H4 (cell line): ENCODE results near the gene CTNNA2. TPM values are rescaled to one million over a fixed set of nuclear protein-coding genes. Genes with fewer than 3 reads are reported as not detected.
A peak's percentile ranks its signal among the peaks of the same experiment; 100 is the strongest.

ENCODE experiments used
- DNase-seq: peaks from one replicate; pipeline ENCODE4 v3.0.0-alpha.2; 2015; ENCODE audit warnings: low spot score
- total RNA-seq: library from RNA; depleted of rRNA; stranded (reverse); fragments of >200 nt; shearing (Covaris generic); gene quantifications from 2 replicates; pipeline ENCODE4 v1.2.3, GENCODE V29; 2014

CTNNA2 gene
- total RNA-seq, 1 experiment from 2014 or later = 0.39 TPM

- DNase-seq = no peak
Measured at GRCh38 chr2:80280598-80280997, 767.7 kb downstream of the CTNNA2 start.

GRCh38 chr2:80281049-80281448 lies 768.2 kb downstream of the CTNNA2 start:
- no peak for DNase-seq

GRCh38 chr2:80288576-80288975 lies 775.7 kb downstream of the CTNNA2 start:
- DNase-seq = no peak

GRCh38 chr2:80291656-80292055 lies 778.8 kb downstream of the CTNNA2 start:
- DNase-seq = no peak

DNA sequence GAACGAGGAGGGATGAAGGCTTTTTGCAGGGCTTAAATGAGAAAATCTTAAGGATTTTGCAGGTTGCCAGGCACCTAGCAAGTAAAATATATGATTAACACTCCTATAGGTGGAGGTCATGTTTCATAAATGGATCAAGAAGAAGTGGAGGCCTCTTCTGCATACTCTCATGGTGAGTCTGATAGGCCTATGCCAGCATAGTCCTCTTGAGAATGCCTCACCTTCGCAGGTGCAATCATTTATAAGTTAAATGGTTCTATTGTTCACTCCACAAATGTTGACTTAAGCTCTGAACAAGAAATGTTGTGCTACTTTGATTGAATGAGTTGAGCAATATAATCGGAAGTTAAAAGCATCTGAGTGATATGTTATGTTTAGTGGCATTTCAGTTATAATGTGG lies 779.6 kb downstream of the CTNNA2 start:
- DNase-seq = no peak

GRCh38 chr2:80293039-80293438 lies 780.2 kb downstream of the CTNNA2 start:
- no peak for DNase-seq

GRCh38 chr2:80298954-80299353 lies 786.1 kb downstream of the CTNNA2 start:
- DNase-seq = no peak

DNA sequence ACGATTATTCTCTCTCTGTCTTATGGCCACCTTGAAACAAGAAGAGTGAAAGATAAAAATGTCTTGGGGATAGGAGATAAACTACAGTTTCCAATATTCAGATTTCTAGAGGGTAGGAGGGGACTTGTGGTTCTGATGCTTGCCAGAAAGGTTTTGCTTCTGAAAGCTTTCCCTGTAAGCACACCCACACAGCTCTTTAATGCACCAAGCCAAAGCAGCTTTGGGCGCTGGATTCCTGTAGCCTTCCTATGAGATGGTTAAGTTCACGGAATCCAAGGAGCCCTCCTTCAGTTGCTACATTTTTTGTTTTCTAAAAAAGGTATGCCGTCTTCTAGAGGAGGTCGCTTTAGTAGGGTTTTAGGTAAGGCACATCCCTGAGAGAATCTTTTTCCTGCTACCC lies 786.8 kb downstream of the CTNNA2 start:
- no peak for DNase-seq

GRCh38 chr2:80300346-80300745 lies 787.5 kb downstream of the CTNNA2 start:
- no peak for DNase-seq

DNA sequence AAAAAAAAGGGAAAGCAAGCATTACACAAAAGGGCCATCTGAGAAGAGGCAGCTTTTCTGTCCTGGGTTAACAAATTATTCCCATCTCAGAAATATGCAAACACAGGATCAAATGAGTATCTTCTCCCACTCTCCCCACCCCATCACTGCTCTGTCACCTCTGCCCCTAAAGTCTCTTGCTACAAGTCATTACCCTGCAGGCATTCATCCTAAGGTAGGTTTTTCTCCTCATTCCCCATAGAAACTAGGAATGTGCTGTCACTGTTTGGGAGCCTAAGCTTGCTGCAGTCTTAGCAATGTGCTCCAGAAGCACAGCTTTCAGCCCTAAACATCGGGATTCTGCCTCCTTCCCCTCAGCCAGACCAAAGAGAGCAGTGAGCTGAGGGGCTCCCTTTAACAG lies 788.1 kb downstream of the CTNNA2 start:
- no peak for DNase-seq

- DNase-seq = no peak
Measured at GRCh38 chr2:80302001-80302313, 789.1 kb downstream of the CTNNA2 start.

DNA sequence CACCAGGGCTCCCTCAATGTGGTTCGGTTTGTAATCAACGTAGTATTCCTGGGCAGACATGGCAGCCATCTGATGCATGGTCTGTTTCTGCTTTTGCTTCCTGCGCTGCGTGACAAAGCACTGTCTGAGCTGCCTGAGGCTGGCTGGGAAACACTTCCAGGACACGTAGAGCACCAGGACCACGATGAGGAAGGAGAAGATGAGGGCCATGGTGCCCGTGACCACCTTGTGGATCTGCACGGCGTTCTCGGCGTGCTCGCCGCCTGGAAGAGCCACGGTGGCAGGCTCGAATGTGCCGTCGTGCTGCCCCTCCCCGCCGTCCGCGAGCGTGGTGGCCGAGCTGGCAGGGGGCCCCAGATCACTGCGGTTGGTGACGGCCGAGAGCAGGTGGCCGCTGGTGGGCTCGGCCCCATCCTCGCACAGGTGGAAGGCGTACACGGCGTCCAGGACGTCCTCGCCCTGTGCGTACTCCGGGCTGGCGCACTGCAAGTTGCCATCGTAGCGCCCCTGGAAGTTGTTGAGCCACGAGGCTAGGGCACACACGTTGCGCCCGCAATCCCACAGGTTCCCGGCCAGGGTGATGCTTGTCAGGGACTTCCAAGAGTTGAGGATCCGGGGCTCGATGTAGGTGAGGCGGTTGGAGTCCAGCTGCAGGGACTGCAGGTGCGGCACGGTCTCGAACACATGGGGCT lies 789.6 kb downstream of the CTNNA2 start:
- no peak for DNase-seq

GRCh38 chr2:80303006-80303908 lies 790.4 kb downstream of the CTNNA2 start:
- no peak for DNase-seq

- DNase-seq = no peak
Measured at GRCh38 chr2:80303909-80304837, 791.3 kb downstream of the CTNNA2 start, which contains the start of gene LRRTM1. Gene LRRTM1, minus strand, starts transcription at chr2:80304752. Its CDS starts 933 bp downstream, at chr2:80303819.

DNA sequence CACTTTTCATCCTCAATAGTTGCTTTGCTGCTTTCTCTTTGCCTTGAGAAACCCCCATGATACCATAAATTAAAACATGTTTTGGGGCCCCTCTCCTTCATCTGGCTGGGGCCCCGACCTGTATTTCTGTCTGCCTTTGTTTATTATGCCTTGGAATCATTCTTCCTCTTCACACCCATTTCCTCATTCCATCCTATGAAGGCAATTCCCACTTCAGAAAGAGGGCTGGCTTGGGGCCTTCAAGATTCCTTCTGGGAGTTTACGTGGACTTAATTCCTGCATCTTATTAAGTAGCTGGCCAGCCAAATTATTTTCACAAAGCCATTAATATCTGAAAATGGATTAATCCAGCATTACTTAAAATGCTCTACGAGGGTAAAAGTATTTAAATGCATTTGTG lies 798.5 kb downstream of the CTNNA2 start:
- no peak for DNase-seq

DNA sequence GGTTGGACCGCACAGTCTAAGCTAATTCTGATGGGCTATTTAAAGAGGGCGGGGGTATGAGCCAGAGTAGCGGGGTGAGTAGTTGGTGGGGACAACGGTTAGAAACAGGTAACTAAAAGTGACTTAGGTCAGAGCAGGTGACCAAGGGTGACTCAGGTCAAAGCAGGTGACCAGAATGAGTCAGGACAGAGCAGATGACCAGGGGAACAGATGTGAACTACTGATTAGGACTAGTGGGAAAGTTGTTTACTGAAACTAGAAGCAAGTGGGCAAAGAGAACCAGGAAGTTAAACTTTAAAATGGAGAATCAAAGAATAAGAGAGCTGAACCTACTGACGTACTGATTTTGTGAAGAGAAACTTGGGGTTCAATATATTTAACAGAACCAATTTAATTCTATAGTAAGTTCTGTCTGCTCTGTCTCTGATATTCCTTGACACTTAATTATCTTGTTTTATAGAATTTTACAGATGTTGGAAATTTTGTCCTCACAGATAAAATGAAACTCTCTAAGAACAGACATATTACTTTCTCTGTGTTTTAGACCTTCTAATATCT lies 799.5 kb downstream of the CTNNA2 start:
- no peak for DNase-seq

- DNase-seq = no peak
Measured at GRCh38 chr2:80322311-80322920, 809.6 kb downstream of the CTNNA2 start.

DNA sequence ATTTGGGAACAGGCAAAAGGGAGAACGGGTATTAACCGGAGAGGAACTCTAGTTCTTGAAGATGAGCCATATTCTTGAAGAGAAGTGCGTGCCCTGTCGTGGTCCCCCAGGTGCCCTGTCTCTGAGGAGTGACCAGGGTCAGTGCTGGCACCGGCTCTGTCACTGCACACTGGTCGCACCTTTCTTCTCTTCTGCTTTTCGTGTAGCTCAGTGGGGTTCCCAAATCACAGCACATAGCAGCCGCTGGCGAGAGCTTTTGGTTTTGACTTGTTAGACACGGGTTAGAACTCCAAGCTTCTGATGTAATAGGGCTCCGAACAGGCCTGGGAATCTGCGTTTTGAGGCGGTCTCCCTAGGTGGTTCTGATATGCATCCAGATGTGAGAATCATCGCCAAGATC lies 810.1 kb downstream of the CTNNA2 start:
- no peak for DNase-seq

- no peak for DNase-seq
Measured at GRCh38 chr2:80323610-80324009, 810.8 kb downstream of the CTNNA2 start.

DNA sequence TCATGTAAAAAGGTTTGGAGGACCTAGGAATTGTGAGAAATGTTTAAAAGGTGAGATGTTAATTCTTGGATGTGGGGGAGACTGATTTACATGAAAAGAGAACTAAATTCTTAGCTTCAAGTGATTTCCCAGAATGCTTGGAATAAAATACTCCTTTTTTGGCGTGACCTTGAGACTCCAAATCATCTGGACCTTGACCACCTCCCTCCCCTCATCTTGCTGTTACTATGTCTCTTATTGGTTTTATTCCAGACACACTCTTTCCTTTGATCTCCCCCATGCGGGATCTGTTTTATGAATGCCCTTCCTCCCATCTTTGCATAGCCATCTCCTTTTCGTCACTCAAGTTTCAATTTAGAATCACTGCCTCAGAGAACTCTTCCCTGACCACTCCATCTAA lies 811.7 kb downstream of the CTNNA2 start:
- no peak for DNase-seq

GRCh38 chr2:80326214-80326613 lies 813.4 kb downstream of the CTNNA2 start:
- DNase-seq = peak; percentile 17
